Transverse colon (tissue), 4 donors: ENCODE measurements around the gene SGCE. TPM values are rescaled to one million over a fixed set of nuclear protein-coding genes. Genes with fewer than 3 reads are reported as not detected.

Experiments
- DNase-seq: peaks from one replicate; pipeline ENCODE4 v3.0.0-alpha.2; 2019
- H3K27ac ChIP-seq, 4 donors: fragments of 200-600 bp; sonication (generic); 2 replicates each; pipeline ENCODE4 v1.5.1; 2016 to 2018; ENCODE audit warnings: inconsistent platforms in 4 of 4
- H3K27me3 ChIP-seq: fragments of 200-600 bp; sonication (generic); 2 replicates; pipeline ENCODE4 v1.5.1; 2017; ENCODE audit warnings: inconsistent platforms
- H3K36me3 ChIP-seq, 4 donors: fragments of 200-600 bp; sonication (generic); 2 replicates each; pipeline ENCODE4 v1.5.1; 2017 to 2019; ENCODE audit warnings: inconsistent platforms in 4 of 4
- H3K4me1 ChIP-seq, 4 donors: fragments of 200-600 bp; sonication (generic); 2 replicates each; pipeline ENCODE4 v1.5.1; 2017 to 2020; ENCODE audit warnings: inconsistent platforms in 4 of 4
- H3K4me3 ChIP-seq, 4 donors: fragments of 200-600 bp; sonication (generic); 1 replicate in 1 of 4; 2 replicates in 3 of 4; pipeline versions ENCODE4 v1.5.1 to v1.6.1; 2017 to 2019; ENCODE audit warnings: inconsistent platforms in 4 of 4
- H3K9me3 ChIP-seq, 2 donors: fragments of 200-600 bp; sonication (generic); 2 replicates each; pipeline ENCODE4 v1.5.1; 2017 to 2019; ENCODE audit warnings: inconsistent platforms in 2 of 2
- EP300 ChIP-seq: sonication (generic); formaldehyde crosslinking; IDR thresholded peaks from one replicate; pipeline ENCODE4 v1.6.1; 2017; ENCODE audit warnings: antibody characterized with exemption, low read depth
- POLR2A ChIP-seq: fragments of 450-650 bp; IDR thresholded peaks from one replicate; pipeline ENCODE4 v1.6.1; 2016; ENCODE audit warnings: antibody characterized with exemption, mild to moderate bottlenecking, moderate library complexity
- POLR2AphosphoS5 ChIP-seq, 3 donors: sonication (generic); formaldehyde crosslinking; IDR thresholded peaks; one replicate each; pipeline ENCODE4 v1.6.1; 2016; ENCODE audit warnings: antibody characterized with exemption in 3 of 3
- WGBS, 2 donors: methylation state at CpG; one replicate each; pipeline ENCODE4 v1.1.5; 2018; ENCODE audit warnings: low coverage in 1 of 2; 5-methylcytosine and 5-hydroxymethylcytosine counted together
- in situ Hi-C, 4 donors: fragments of 200-750 bp; cut with MboI; loops; one replicate each; pipeline versions ENCODE4 v1.15.0 to v1.15.1; 2017; ENCODE audit warnings: low sequenced_read_pairs in 3 of 4, low pct_ligation_motif_present in 1 of 4, low pct_unique_long_range_greater_than_20kb in 1 of 4
- intact Hi-C: fragments of 100-400 bp; cut with DNase I; formaldehyde crosslinking; loops from one replicate; pipeline ENCODE4 v1.15.1; 2023; ENCODE audit warnings: low total_unique reads
- total RNA-seq, 4 donors: library from RNA; depleted of rRNA; stranded (reverse); fragments of >200 nt; gene quantifications; one replicate each; pipeline ENCODE4 v1.1.0, GENCODE V29; 2016
- TF ChIP-seq, protein P1 (sequence below), 5 experiments: fragments of 200-600 bp in 3 of 5; fragments of 450-650 bp in 2 of 5; sonication (generic) in 3 of 5; IDR thresholded peaks; 1 replicate in 2 of 5; 2 replicates in 3 of 5; pipeline ENCODE4 v1.5.1; 2016 to 2017; ENCODE audit warnings: antibody characterized with exemption in 5 of 5, inconsistent platforms in 3 of 5, mild to moderate bottlenecking in 2 of 5, moderate library complexity in 1 of 5

SGCE gene
- total RNA-seq, 4 donors from 2014 or later: 24.1 to 62.1 (median 33.2) TPM

- intact Hi-C loops: loop anchor here (5.0 kb wide), 1 partner anchor 1297 kb away; no protein-coding TSS in a partner anchor
- DNase-seq: no peak
- Histone ChIP-seq H3K27me3 (no peaks in the 10 kb centered on the region), H3K4me1 (no peaks in the 10 kb centered on the region), H3K4me3 (no peak overlapping the region), H3K36me3 (no peaks in the 10 kb centered on the region), H3K27ac (no peak overlapping the region), H3K9me3 (no peaks in the 10 kb centered on the region)
- in situ Hi-C loops: no loop called here
- TF ChIP-seq POLR2A (no peak), EP300 (no peak), POLR2AphosphoS5 (IDR thresholded peaks at IDR 0.05) (no peak)
- TF ChIP-seq, protein P1, sequence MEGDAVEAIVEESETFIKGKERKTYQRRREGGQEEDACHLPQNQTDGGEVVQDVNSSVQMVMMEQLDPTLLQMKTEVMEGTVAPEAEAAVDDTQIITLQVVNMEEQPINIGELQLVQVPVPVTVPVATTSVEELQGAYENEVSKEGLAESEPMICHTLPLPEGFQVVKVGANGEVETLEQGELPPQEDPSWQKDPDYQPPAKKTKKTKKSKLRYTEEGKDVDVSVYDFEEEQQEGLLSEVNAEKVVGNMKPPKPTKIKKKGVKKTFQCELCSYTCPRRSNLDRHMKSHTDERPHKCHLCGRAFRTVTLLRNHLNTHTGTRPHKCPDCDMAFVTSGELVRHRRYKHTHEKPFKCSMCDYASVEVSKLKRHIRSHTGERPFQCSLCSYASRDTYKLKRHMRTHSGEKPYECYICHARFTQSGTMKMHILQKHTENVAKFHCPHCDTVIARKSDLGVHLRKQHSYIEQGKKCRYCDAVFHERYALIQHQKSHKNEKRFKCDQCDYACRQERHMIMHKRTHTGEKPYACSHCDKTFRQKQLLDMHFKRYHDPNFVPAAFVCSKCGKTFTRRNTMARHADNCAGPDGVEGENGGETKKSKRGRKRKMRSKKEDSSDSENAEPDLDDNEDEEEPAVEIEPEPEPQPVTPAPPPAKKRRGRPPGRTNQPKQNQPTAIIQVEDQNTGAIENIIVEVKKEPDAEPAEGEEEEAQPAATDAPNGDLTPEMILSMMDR (IDR thresholded peaks at IDR 0.05): no peak
- 75 to 90% methylated on average over 1 of the region's 1 CpG for WGBS, 2 donors
These were observed 14.0 kb upstream of the SGCE start for GRCh38 chr7:94669773-94670495.

- DNase-seq: no peak
- in situ Hi-C loops (no loop called here), intact Hi-C loops (loop anchor here (5.0 kb wide), 1 partner anchor 1300 kb away; no protein-coding TSS in a partner anchor)
- Histone ChIP-seq H3K4me1 (no peaks in the 10 kb centered on the region), H3K27me3 (no peaks in the 10 kb centered on the region), H3K9me3 (no peaks in the 10 kb centered on the region), H3K27ac (no peak overlapping the region), H3K36me3 (no peaks in the 10 kb centered on the region), H3K4me3 (no peak overlapping the region)
- 59 to 74% methylated on average over 2 to 3 of the region's 3 CpGs for WGBS, 2 donors
- TF ChIP-seq, protein P1 (IDR thresholded peaks at IDR 0.05): no peak
- TF ChIP-seq POLR2AphosphoS5 (IDR thresholded peaks at IDR 0.05): no peak
These were observed 11.1 kb upstream of the SGCE start for GRCh38 chr7:94666879-94667587.

- H3K9me3 ChIP-seq: no peaks in the 10 kb centered on the region
- no peak overlapping the region for H3K27ac ChIP-seq
- in situ Hi-C loops: no loop called here
- H3K4me1 ChIP-seq: no peaks in the 10 kb centered on the region
- DNase-seq: no peak
- intact Hi-C loops: loop anchor here (5.0 kb wide), 1 partner anchor 1302 kb away; no protein-coding TSS in a partner anchor
- TF ChIP-seq, protein P1 (IDR thresholded peaks at IDR 0.05): no peak
- TF ChIP-seq POLR2AphosphoS5 (IDR thresholded peaks at IDR 0.05): no peak
- no peak overlapping the region for H3K4me3 ChIP-seq
- WGBS, 2 donors: 99 to 100% methylated on average over 1 to 18 of the region's 18 CpGs
- H3K27me3 ChIP-seq: no peaks in the 10 kb centered on the region
- no peaks in the 10 kb centered on the region for H3K36me3 ChIP-seq
These were observed 9.5 kb upstream of the SGCE start for GRCh38 chr7:94665426-94665825.

DNA sequence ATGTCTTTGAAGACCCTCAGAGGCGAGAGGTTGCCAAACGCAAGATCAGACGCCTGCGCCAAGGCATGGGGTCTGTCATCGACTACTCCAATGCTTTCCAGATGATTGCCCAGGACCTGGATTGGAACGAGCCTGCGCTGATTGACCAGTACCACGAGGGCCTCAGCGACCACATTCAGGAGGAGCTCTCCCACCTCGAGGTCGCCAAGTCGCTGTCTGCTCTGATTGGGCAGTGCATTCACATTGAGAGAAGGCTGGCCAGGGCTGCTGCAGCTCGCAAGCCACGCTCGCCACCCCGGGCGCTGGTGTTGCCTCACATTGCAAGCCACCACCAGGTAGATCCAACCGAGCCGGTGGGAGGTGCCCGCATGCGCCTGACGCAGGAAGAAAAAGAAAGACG is 8.1 kb upstream of the SGCE start:
- Histone ChIP-seq H3K4me1 (no peaks in the 10 kb centered on the region), H3K9me3 (no peaks in the 10 kb centered on the region), H3K27ac (no peak overlapping the region), H3K27me3 (no peaks in the 10 kb centered on the region), H3K4me3 (no peak overlapping the region), H3K36me3 (no peaks in the 10 kb centered on the region)
- in situ Hi-C loops: no loop called here
- intact Hi-C loops: no loop called here
- TF ChIP-seq EP300 (no peak), POLR2AphosphoS5 (IDR thresholded peaks at IDR 0.05) (no peak), POLR2A (no peak)
- TF ChIP-seq, protein P1 (IDR thresholded peaks at IDR 0.05): no peak
- WGBS, 2 donors: 91% methylated on average over 18 of the region's 23 CpGs; no CpG with 5 or more reads in 1 of the 2 donors
- no peak for DNase-seq
